Activated CD8-positive, alpha-beta memory T cell treated with anti-CD3 and anti-CD28 coated beads, Interleukin-2, amount 50 U/mL, for 1 hour (primary cell): Measurements from ENCODE around the gene IGLL5.

Source experiments
- DNase-seq: peaks from one replicate; pipeline ENCODE4 v3.0.0-alpha.2; 2020; ENCODE audit errors: extremely low read depth

Gene IGLL5

DNA sequence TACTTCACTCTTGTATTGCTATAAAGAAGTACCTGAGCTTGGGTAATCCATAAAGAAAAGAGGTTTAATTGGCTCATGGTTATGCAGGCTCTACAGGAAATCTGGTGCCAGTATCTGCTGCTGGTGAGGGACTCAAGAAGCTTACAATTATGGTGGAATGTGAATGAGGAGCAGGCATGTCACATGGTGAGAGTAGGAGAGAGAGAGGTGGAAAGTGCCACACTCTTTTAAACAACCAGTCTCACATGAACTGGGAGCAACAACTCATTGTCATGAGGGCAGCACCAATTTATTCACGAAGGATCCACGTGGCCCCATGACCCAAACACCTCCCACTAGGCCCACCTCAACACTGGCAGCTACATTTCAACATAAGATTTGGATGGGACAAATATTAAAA is 24.6 kb upstream of the IGLL5 start:
- DNase-seq: no peak

GRCh38 chr22:22865311-22866072 is 22.1 kb upstream of the IGLL5 start:
- DNase-seq: no peak

GRCh38 chr22:22866381-22867111 is 21.1 kb upstream of the IGLL5 start:
- DNase-seq: no peak

GRCh38 chr22:22867996-22868715 is 19.5 kb upstream of the IGLL5 start:
- no peak for DNase-seq

- no peak for DNase-seq
These were observed 16.8 kb upstream of the IGLL5 start for GRCh38 chr22:22870577-22871404.

DNA sequence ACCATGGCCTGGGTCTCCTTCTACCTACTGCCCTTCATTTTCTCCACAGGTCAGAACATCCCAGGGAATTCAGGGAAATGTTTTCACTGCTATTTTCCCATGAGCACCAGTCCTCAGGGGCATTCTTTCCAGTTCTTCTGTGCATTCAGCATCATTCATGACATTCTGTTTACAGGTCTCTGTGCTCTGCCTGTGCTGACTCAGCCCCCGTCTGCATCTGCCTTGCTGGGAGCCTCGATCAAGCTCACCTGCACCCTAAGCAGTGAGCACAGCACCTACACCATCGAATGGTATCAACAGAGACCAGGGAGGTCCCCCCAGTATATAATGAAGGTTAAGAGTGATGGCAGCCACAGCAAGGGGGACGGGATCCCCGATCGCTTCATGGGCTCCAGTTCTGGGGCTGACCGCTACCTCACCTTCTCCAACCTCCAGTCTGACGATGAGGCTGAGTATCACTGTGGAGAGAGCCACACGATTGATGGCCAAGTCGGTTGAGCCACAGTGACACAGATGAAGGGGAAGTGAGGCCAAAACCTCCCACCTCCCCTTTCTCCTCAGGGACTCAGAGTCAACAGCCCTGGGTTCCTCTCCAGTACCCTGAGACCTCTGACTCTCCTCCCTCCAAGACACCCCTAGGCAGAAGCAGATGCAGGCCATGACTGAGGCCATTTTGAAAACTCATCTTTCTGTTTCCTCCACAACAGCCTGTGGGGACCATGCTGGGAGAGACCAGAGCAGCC is 15.9 kb upstream of the IGLL5 start:
- no peak for DNase-seq

- DNase-seq: no peak
These were observed 14.6 kb upstream of the IGLL5 start for GRCh38 chr22:22872722-22873708.

- peak; percentile 40 for DNase-seq
These were observed 9.9 kb upstream of the IGLL5 start for GRCh38 chr22:22877523-22878210.

- DNase-seq: no peak
These were observed 9.4 kb upstream of the IGLL5 start for GRCh38 chr22:22878211-22878570.

- DNase-seq: no peak
These were observed 8.6 kb upstream of the IGLL5 start for GRCh38 chr22:22878801-22879674.

DNA sequence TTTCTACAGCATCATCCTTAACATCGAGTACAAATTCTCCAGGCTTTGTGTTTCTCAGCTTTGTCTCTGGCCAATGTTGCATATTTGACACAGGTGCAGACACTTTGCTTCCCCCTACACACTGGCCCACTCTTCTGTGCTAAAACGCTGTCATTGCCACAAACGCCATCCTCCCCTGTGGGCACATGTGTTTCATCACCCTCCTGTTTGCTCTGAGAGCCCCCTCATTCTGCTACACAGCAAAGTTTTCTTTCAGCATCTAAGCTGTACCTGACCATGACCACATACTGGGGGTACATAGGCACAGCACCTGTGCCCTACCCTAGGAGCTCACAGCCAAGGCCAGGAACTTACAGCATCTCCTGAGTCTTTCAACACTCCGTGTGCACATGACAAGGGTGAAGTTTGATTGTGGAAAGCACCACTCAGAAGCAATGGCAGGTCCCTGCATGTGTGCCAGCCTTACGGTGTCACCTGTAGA is 7.9 kb upstream of the IGLL5 start:
- no peak for DNase-seq

DNA sequence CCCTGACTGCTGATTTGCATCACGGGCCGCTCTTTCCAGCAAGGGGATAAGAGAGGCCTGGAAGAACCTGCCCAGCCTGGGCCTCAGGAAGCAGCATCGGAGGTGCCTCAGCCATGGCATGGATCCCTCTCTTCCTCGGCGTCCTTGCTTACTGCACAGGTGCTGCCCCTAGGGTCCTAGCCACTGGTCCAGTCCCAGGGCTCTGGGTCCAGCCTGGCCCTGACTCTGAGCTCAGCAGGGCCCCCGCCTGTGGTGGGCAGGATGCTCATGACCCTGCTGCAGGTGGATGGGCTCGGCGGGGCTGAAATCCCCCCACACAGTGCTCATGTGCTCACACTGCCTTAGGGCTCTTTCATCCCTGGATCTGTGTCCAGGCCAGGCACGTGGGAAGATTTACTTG is 7.0 kb upstream of the IGLL5 start:
- DNase-seq: no peak

- DNase-seq: no peak
These were observed 6.3 kb upstream of the IGLL5 start for GRCh38 chr22:22881116-22882000.

DNA sequence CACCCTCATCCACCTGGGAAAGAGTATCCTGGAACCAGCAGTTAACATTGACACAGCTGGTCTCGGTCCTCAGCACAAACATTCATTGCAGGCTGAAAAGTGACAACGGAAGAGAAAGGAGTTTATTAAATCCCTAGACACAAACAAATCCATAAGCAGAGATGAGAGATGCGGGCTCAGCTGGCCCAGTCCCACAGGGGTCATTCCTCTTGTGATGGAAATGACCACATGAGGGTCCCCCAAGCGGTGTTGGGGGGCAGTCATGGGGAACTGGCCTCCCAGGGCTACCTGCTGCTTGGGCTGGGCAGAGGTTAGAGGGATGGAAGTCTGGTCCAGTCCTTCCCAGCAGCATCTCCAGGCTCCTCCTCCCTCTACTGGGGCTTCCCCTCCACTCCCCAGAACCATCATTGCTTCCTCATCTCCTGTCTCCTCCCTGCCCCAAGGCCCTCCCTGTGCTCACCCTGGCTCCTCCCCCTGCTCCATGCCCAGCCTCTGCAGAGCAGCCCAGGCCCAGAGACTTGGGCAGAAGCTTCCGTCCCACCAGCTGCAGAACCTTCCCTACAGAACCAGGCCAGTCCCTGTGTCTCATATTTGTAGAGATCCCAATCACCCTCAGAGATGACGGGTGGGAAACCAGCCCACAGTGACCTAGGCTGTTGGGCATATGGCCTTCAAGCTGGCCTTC is 5.4 kb upstream of the IGLL5 start:
- no peak for DNase-seq

DNA sequence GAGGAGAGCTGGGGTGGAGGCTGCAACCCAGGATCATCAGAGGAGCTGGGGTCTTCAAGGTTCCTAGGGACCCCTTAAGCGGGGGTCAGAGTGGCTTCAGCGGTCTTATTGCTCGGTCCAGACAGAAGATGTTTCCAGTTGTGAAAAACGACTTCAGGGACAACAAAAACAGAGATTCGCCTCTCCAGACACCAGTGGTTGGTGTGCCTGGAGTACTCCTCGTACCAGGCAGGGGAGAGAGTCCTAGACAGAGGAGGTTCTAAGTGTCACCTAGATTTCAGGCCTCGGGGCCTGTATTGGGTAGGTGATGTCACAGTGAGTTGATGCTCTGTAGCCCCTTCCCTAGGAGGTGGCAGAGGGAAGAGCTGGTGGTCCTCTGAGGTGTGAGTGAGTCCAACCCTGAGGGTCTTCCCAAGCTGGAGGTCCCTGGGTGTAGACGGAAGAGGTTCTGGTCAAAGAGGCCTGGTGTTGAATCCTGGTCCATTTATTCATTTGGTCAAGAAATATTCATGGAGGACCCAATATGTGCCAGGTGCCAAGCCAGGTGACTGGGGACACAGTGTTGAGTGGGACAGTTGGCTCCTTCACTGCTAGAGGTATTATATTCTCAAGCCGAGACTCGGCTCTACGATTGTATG is 4.4 kb upstream of the IGLL5 start:
- DNase-seq: no peak
